H1 (cell line): Measurements from ENCODE around the gene UCHL1. TPM values are rescaled to one million over a fixed set of nuclear protein-coding genes. Genes with fewer than 3 reads are reported as not detected.

ENCODE experiments used
- ASH2L ChIP-seq: fragments of 200-600, 300-600 bp; sonication (generic); IDR thresholded peaks from one replicate; pipeline ENCODE4 v1.7.1; 2017; ENCODE audit warnings: low read length
- ATF2 ChIP-seq: IDR thresholded peaks from 2 replicates; pipeline ENCODE4 v1.6.1; 2012; ENCODE audit warnings: low read length, inconsistent platforms
- BCL11A ChIP-seq, 2 experiments: IDR thresholded peaks; one replicate each; pipeline ENCODE4 v1.6.1; 2011; ENCODE audit warnings: low read depth in 2 of 2, low read length in 2 of 2, mild to moderate bottlenecking in 2 of 2
- CTBP2 ChIP-seq: IDR thresholded peaks from 2 replicates; pipeline ENCODE4 v1.7.0; 2011; ENCODE audit warnings: borderline replicate concordance, mild to moderate bottlenecking, moderate library complexity, mixed read lengths, low read length; ENCODE audit not compliant: insufficient read depth, insufficient read length
- EP300 ChIP-seq, 2 experiments: IDR thresholded peaks; 1 replicate in 1 of 2; 2 replicates in 1 of 2; pipeline ENCODE4 v1.6.1; 2011 to 2012; ENCODE audit warnings: low read depth in 2 of 2, low read length in 2 of 2, mild to moderate bottlenecking in 2 of 2, borderline replicate concordance in 1 of 2, inconsistent platforms in 1 of 2, moderate library complexity in 1 of 2
- EZH2 ChIP-seq: fragments of 200-600 bp; sonication (generic); IDR thresholded peaks from 2 replicates; pipeline ENCODE4 v1.7.1; 2012; ENCODE audit warnings: low read depth, mild to moderate bottlenecking, moderate library complexity, low read length, inconsistent platforms; ENCODE audit not compliant: severe bottlenecking
- GABPA ChIP-seq: IDR thresholded peaks from 2 replicates; pipeline ENCODE4 v1.6.1; 2011; ENCODE audit warnings: mild to moderate bottlenecking, low read length, moderate library complexity, borderline replicate concordance; ENCODE audit not compliant: insufficient read depth
- HDAC2 ChIP-seq, 2 experiments: fragments of 300-600 bp in 1 of 2; sonication (generic) in 1 of 2; IDR thresholded peaks; 2 replicates each; pipeline ENCODE4 v1.6.1; 2011 to 2012; ENCODE audit warnings: low read depth in 2 of 2, low read length in 2 of 2, mild to moderate bottlenecking in 2 of 2, moderate library complexity in 2 of 2, borderline replicate concordance in 1 of 2, inconsistent platforms in 1 of 2
- JUN ChIP-seq: IDR thresholded peaks from 2 replicates; pipeline ENCODE4 v1.6.1; 2011; ENCODE audit warnings: low read depth, mild to moderate bottlenecking, improper control_type of control experiment, low read length
- KDM1A ChIP-seq: fragments of 200-600, 300-600 bp; sonication (generic); IDR thresholded peaks from 2 replicates; pipeline ENCODE4 v1.7.1; 2016; ENCODE audit warnings: mild to moderate bottlenecking, low read length, borderline replicate concordance
- KDM4A ChIP-seq: IDR thresholded peaks from one replicate; pipeline ENCODE4 v1.7.1; 2012; ENCODE audit warnings: low read depth, mild to moderate bottlenecking, moderate library complexity, low read length, inconsistent platforms; ENCODE audit not compliant: severe bottlenecking
- POLR2A ChIP-seq, 2 experiments: IDR thresholded peaks; 1 replicate in 1 of 2; 2 replicates in 1 of 2; pipeline ENCODE4 v1.6.1; 2011; ENCODE audit warnings: low read depth in 2 of 2, low read length in 2 of 2, mild to moderate bottlenecking in 2 of 2; ENCODE audit errors: control extremely low read depth in 1 of 2
- POLR2AphosphoS5 ChIP-seq: IDR thresholded peaks from 2 replicates; pipeline ENCODE4 v1.6.1; 2011; ENCODE audit warnings: low read depth, low read length
- SP1 ChIP-seq: IDR thresholded peaks from 2 replicates; pipeline ENCODE4 v1.6.1; 2011; ENCODE audit warnings: low read depth, low read length
- SP2 ChIP-seq: IDR thresholded peaks from 2 replicates; pipeline ENCODE4 v1.6.1; 2012; ENCODE audit warnings: mild to moderate bottlenecking, low read length, inconsistent platforms
- TAF1 ChIP-seq: IDR thresholded peaks from 2 replicates; pipeline ENCODE4 v1.6.1; 2011; ENCODE audit warnings: mild to moderate bottlenecking, low read depth, low read length
- TBP ChIP-seq: IDR thresholded peaks from 2 replicates; pipeline ENCODE4 v1.6.1; 2011; ENCODE audit warnings: low read depth, low read length, improper control_type of control experiment
- TCF12 ChIP-seq: IDR thresholded peaks from 2 replicates; pipeline ENCODE4 v1.6.1; 2011; ENCODE audit warnings: low read depth, mild to moderate bottlenecking, low read length
- polyA plus RNA-seq, 7 experiments: library from polyadenylated mRNA; depleted of rRNA in 3 of 7; stranded (reverse) in 5 of 7; unstranded in 2 of 7; fragments of >200 nt in 5 of 7; fragments of 200-250 nt in 2 of 7; gene quantifications; 1 replicate in 5 of 7; 2 replicates in 1 of 7; 4 replicates in 1 of 7; pipeline versions ENCODE4 v1.2.1 to v1.2.3, GENCODE V29; 2011 to 2013; ENCODE audit warnings: missing spikeins in 2 of 7, mixed read lengths in 2 of 7
- total RNA-seq: library from RNA; stranded (reverse); fragmentation: NEBNext Ultra II Directional; extraction: Animal tissue kit (Norgen Biotek cat#: 25700); gene quantifications from 2 replicates; pipeline ENCODE4 v1.2.1, GENCODE V29; 2021
- TF ChIP-seq, protein P1 (sequence below): IDR thresholded peaks from 2 replicates; pipeline ENCODE4 v1.6.1; 2012; ENCODE audit warnings: inconsistent platforms
- TF ChIP-seq, protein P2 (sequence below): IDR thresholded peaks from 2 replicates; pipeline ENCODE4 v1.6.1; 2011; ENCODE audit warnings: low read length, improper control_type of control experiment

The UCHL1 gene
- total and polyA plus RNA-seq, 2 of the 8 experiments (the other 6 are each of a cell fraction or from before 2014, with no cell fraction given): 781 to 1,717 TPM

- TF ChIP-seq HDAC2 (IDR thresholded peaks at IDR 0.05; ENCODE audit: borderline replicate concordance in 1 of 2, low read depth in 2 of 2, low read length in 2 of 2) (peak in 1 of 2 experiments; percentile 23; a peak in 2 of 4 replicates), EZH2 (no peak), TCF12 (0 out of 2 replicates have a peak, but pooled peaks have one; percentile 56), TBP (peak; percentile 74), CTBP2 (peak; percentile 24), POLR2AphosphoS5 (peak; percentile 76), ATF2 (0 out of 2 replicates have a peak, but pooled peaks have one; percentile 9), GABPA (peak; percentile 82; the same call in 1 of the 2 replicates), KDM1A (0 out of 2 replicates have a peak, but pooled peaks have one; percentile 13), POLR2A (IDR thresholded peaks at IDR 0.05; ENCODE audit: control extremely low read depth in 1 of 2, low read depth in 2 of 2, low read length in 2 of 2) (peak; percentile 64 to 89), TAF1 (peak; percentile 87), SP2 (no peak), KDM4A (peak; percentile 62), SP1 (peak; percentile 83), EP300 (IDR thresholded peaks at IDR 0.05; ENCODE audit: borderline replicate concordance in 1 of 2, low read depth in 2 of 2, low read length in 2 of 2) (no peak; a peak in 1 of 3 replicates), ASH2L (peak; percentile 96), BCL11A (IDR thresholded peaks at IDR 0.05; ENCODE audit: low read depth in 2 of 2, low read length in 2 of 2) (no peak), JUN (no peak)
- TF ChIP-seq, protein P1, sequence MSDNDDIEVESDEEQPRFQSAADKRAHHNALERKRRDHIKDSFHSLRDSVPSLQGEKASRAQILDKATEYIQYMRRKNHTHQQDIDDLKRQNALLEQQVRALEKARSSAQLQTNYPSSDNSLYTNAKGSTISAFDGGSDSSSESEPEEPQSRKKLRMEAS: peak; percentile 24
- TF ChIP-seq, protein P2, sequence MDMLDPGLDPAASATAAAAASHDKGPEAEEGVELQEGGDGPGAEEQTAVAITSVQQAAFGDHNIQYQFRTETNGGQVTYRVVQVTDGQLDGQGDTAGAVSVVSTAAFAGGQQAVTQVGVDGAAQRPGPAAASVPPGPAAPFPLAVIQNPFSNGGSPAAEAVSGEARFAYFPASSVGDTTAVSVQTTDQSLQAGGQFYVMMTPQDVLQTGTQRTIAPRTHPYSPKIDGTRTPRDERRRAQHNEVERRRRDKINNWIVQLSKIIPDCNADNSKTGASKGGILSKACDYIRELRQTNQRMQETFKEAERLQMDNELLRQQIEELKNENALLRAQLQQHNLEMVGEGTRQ: no peak
Measured at GRCh38 chr4:41216294-41217019, 40.3 kb upstream of the UCHL1 start (continued).
